Hepatocyte (in vitro differentiated cells): ENCODE data around the gene ATP6V0B. TPM values are rescaled to one million over a fixed set of nuclear protein-coding genes. Genes with fewer than 3 reads are reported as not detected.

Experiments used
- DNase-seq: peaks from one replicate; pipeline ENCODE4 v3.0.0-alpha.2; 2016; ENCODE audit warnings: low spot score
- H2AFZ ChIP-seq: fragments of 200-600 bp; sonication (generic); 2 replicates; pipeline ENCODE4 v1.6.0; 2016; ENCODE audit warnings: antibody characterized with exemption, mild to moderate bottlenecking
- H3K27ac ChIP-seq: fragments of 200-600 bp; sonication (generic); 2 replicates; pipeline ENCODE4 v1.5.1; 2016; ENCODE audit warnings: mild to moderate bottlenecking
- H3K27me3 ChIP-seq: fragments of 200-600 bp; sonication (generic); 2 replicates; pipeline ENCODE4 v1.6.1; 2016
- H3K36me3 ChIP-seq: fragments of 200-600 bp; sonication (generic); replicated peaks from 2 replicates; pipeline ENCODE4 v1.5.1; 2016; ENCODE audit warnings: low read depth; ENCODE audit not compliant: insufficient read depth
- H3K4me1 ChIP-seq: fragments of 200-600 bp; sonication (generic); 2 replicates; pipeline ENCODE4 v1.5.1; 2016; ENCODE audit warnings: mild to moderate bottlenecking, moderate library complexity; ENCODE audit not compliant: insufficient read depth
- H3K4me2 ChIP-seq: fragments of 200-600 bp; sonication (generic); 2 replicates; pipeline ENCODE4 v1.6.0; 2016
- H3K4me3 ChIP-seq: fragments of 200-600 bp; sonication (generic); 2 replicates; pipeline ENCODE4 v1.5.1; 2016; ENCODE audit warnings: mild to moderate bottlenecking
- H3K79me2 ChIP-seq: fragments of 200-600 bp; sonication (generic); 2 replicates; pipeline ENCODE4 v1.6.0; 2017; ENCODE audit warnings: mild to moderate bottlenecking
- H3K9me2 ChIP-seq: fragments of 200-600 bp; sonication (generic); replicated peaks from 2 replicates; pipeline ENCODE4 v1.6.0; 2017; ENCODE audit warnings: mild to moderate bottlenecking; ENCODE audit not compliant: insufficient read depth
- H3K9me3 ChIP-seq: fragments of 200-600 bp; sonication (generic); 2 replicates; pipeline ENCODE4 v1.5.1; 2016; ENCODE audit warnings: low read depth, mild to moderate bottlenecking
- H4K20me1 ChIP-seq: fragments of 200-600 bp; sonication (generic); 2 replicates; pipeline ENCODE4 v1.6.0; 2016; ENCODE audit warnings: mild to moderate bottlenecking; ENCODE audit not compliant: insufficient read depth, poor library complexity, severe bottlenecking
- CTCF ChIP-seq: fragments of 200-600 bp; sonication (generic); IDR thresholded peaks from 2 replicates; pipeline ENCODE4 v1.5.1; 2016; ENCODE audit warnings: antibody characterized with exemption, mild to moderate bottlenecking; ENCODE audit not compliant: poor library complexity
- EZH2 ChIP-seq: fragments of 200-600 bp; sonication (generic); IDR thresholded peaks from 2 replicates; pipeline ENCODE4 v1.6.1; 2016; ENCODE audit warnings: antibody characterized with exemption, mild to moderate bottlenecking, borderline replicate concordance
- EZH2phosphoT487 ChIP-seq: fragments of 200-600 bp; sonication (generic); IDR thresholded peaks from one replicate; pipeline ENCODE4 v1.6.1; 2018; ENCODE audit warnings: antibody characterized with exemption, mild to moderate bottlenecking, low read depth, moderate library complexity; ENCODE audit not compliant: unreplicated experiment, severe bottlenecking
- WGBS: methylation state at CpG from one replicate; pipeline ENCODE4 v1.1.6; 2016; ENCODE audit warnings: low lambda C conversion rate; ENCODE audit errors: missing lambda C conversion rate; 5-methylcytosine and 5-hydroxymethylcytosine counted together
- polyA plus RNA-seq: library from polyadenylated mRNA; unstranded; fragments of >200 nt; fragmentation: Nextera tagmentation; extraction: Ambion mirVana; gene quantifications from 2 replicates; pipeline ENCODE4 v1.2.1, GENCODE V29; 2016
- total RNA-seq: library from RNA; depleted of rRNA; stranded (reverse); fragments of >200 nt; gene quantifications from 2 replicates; pipeline ENCODE4 v1.2.3, GENCODE V29; 2014

ATP6V0B gene
- total and polyA plus RNA-seq, 2 experiments from 2014 or later = 195 to 366 TPM

- peak overlapping the region; percentile 99 for H3K4me2 ChIP-seq
- H3K4me1 ChIP-seq = peaks cover 35% of the 10 kb centered on the region
- no peak overlapping the region for H3K4me3 ChIP-seq
- H3K27ac ChIP-seq = peak overlapping the region; percentile 79
- no peaks in the 10 kb centered on the region for H3K36me3 ChIP-seq
- no peaks in the 10 kb centered on the region for H3K9me3 ChIP-seq
- no peak overlapping the region for H2AFZ ChIP-seq
- no peaks in the 10 kb centered on the region for H3K9me2 ChIP-seq
- H3K79me2 ChIP-seq = peaks cover 47% of the 10 kb centered on the region
- H4K20me1 ChIP-seq = peaks cover 28% of the 10 kb centered on the region
- TF ChIP-seq CTCF = no peak
- no peak for TF ChIP-seq EZH2
- no peak for TF ChIP-seq EZH2phosphoT487
- WGBS = 72% methylated on average over 13 of the region's 13 CpGs
- H3K27me3 ChIP-seq = no peaks in the 10 kb centered on the region
- DNase-seq = no peak
These were observed 5.7 kb downstream of the ATP6V0B start for GRCh38 chr1:43980255-43981134.

- peak overlapping the region; percentile 99 for H3K4me2 ChIP-seq
- WGBS = 90% methylated on average over 20 of the region's 20 CpGs
- TF ChIP-seq EZH2phosphoT487 = no peak
- TF ChIP-seq EZH2 = no peak
- no peak for TF ChIP-seq CTCF
- H2AFZ ChIP-seq = no peak overlapping the region
- no peaks in the 10 kb centered on the region for H3K9me2 ChIP-seq
- no peaks in the 10 kb centered on the region for H3K36me3 ChIP-seq
- no peak overlapping the region for H3K27ac ChIP-seq
- H3K9me3 ChIP-seq = no peaks in the 10 kb centered on the region
- H4K20me1 ChIP-seq = peaks cover 21% of the 10 kb centered on the region
- H3K27me3 ChIP-seq = no peaks in the 10 kb centered on the region
- H3K4me1 ChIP-seq = peaks cover 29% of the 10 kb centered on the region
- no peak for DNase-seq
- H3K4me3 ChIP-seq = no peak overlapping the region
- H3K79me2 ChIP-seq = peaks cover 40% of the 10 kb centered on the region
These were observed 6.4 kb downstream of the ATP6V0B start for GRCh38 chr1:43981135-43981491.

- Histone ChIP-seq H3K9me3 (no peaks in the 10 kb centered on the region), H3K79me2 (peaks cover 35% of the 10 kb centered on the region), H3K27me3 (no peaks in the 10 kb centered on the region), H3K36me3 (no peaks in the 10 kb centered on the region), H3K4me3 (no peak overlapping the region), H2AFZ (no peak overlapping the region), H3K9me2 (no peaks in the 10 kb centered on the region), H3K4me2 (no peak overlapping the region), H3K27ac (no peak overlapping the region), H4K20me1 (peaks cover 17% of the 10 kb centered on the region), H3K4me1 (peaks cover 28% of the 10 kb centered on the region)
- 99% methylated on average over 20 of the region's 20 CpGs for WGBS
- TF ChIP-seq CTCF (no peak), EZH2 (no peak), EZH2phosphoT487 (no peak)
- no peak for DNase-seq
These were observed 6.9 kb downstream of the ATP6V0B start for GRCh38 chr1:43981636-43982035.
